ENCODE data around the gene TGFB1. TPM values are rescaled to one million over a fixed set of nuclear protein-coding genes. Genes with fewer than 3 reads are reported as not detected.

The TGFB1 gene
- total RNA-seq, 1 donor from 2014 or later: 195 TPM

GRCh38 chr19:41339936-41340335, 13.8 kb downstream of the TGFB1 start:
- Mint-ChIP-seq H3K9me3 (ENCODE audit: low read depth) (no peaks in the 10 kb centered on the region), H3K27me3 (ENCODE audit: low read depth) (no peaks in the 10 kb centered on the region), H3K27ac (ENCODE audit: unreplicated experiment) (no peak overlapping the region), H3K4me1 (ENCODE audit: low read depth) (peaks cover 4% of the 10 kb centered on the region), H3K4me3 (ENCODE audit: unreplicated experiment) (no peak overlapping the region), H3K36me3 (ENCODE audit: low read depth) (peaks cover 32% of the 10 kb centered on the region)
- no peak for DNase-seq (ENCODE audit: low spot score)
- no peak for TF ChIP-seq CTCF (IDR thresholded peaks at IDR 0.05)

- peaks cover 10% of the 10 kb centered on the region for H3K4me1 Mint-ChIP-seq (ENCODE audit: low read depth)
- H3K4me3 Mint-ChIP-seq (ENCODE audit: unreplicated experiment): no peak overlapping the region
- TF ChIP-seq CTCF (IDR thresholded peaks at IDR 0.05): no peak
- peaks cover 32% of the 10 kb centered on the region for H3K36me3 Mint-ChIP-seq (ENCODE audit: low read depth)
- DNase-seq (ENCODE audit: low spot score): no peak
- no peak overlapping the region for H3K27ac Mint-ChIP-seq (ENCODE audit: unreplicated experiment)
- H3K9me3 Mint-ChIP-seq (ENCODE audit: low read depth): no peaks in the 10 kb centered on the region
- no peaks in the 10 kb centered on the region for H3K27me3 Mint-ChIP-seq (ENCODE audit: low read depth)
These were observed 18.3 kb downstream of the TGFB1 start for GRCh38 chr19:41335467-41335866.

GRCh38 chr19:41334793-41335192, 18.9 kb downstream of the TGFB1 start:
- Mint-ChIP-seq H3K4me1 (ENCODE audit: low read depth) (peaks cover 9% of the 10 kb centered on the region), H3K27me3 (ENCODE audit: low read depth) (no peaks in the 10 kb centered on the region), H3K36me3 (ENCODE audit: low read depth) (peaks cover 31% of the 10 kb centered on the region), H3K4me3 (ENCODE audit: unreplicated experiment) (no peak overlapping the region), H3K27ac (ENCODE audit: unreplicated experiment) (peak overlapping the region; percentile 45), H3K9me3 (ENCODE audit: low read depth) (no peaks in the 10 kb centered on the region)
- no peak for TF ChIP-seq CTCF (IDR thresholded peaks at IDR 0.05)
- DNase-seq (ENCODE audit: low spot score): no peak

- peaks cover 23% of the 10 kb centered on the region for H3K4me1 Mint-ChIP-seq (ENCODE audit: low read depth)
- no peak overlapping the region for H3K27ac Mint-ChIP-seq (ENCODE audit: unreplicated experiment)
These were observed 21.3 kb downstream of the TGFB1 start for GRCh38 chr19:41332468-41332867.

GRCh38 chr19:41332000-41332399, 21.7 kb downstream of the TGFB1 start:
- H3K27ac Mint-ChIP-seq (ENCODE audit: unreplicated experiment): no peak overlapping the region
- no peaks in the 10 kb centered on the region for H3K9me3 Mint-ChIP-seq (ENCODE audit: low read depth)
- no peak for TF ChIP-seq CTCF (IDR thresholded peaks at IDR 0.05)
- no peak overlapping the region for H3K4me3 Mint-ChIP-seq (ENCODE audit: unreplicated experiment)
- peaks cover 33% of the 10 kb centered on the region for H3K36me3 Mint-ChIP-seq (ENCODE audit: low read depth)
- peaks cover 26% of the 10 kb centered on the region for H3K4me1 Mint-ChIP-seq (ENCODE audit: low read depth)
- DNase-seq (ENCODE audit: low spot score): no peak
- H3K27me3 Mint-ChIP-seq (ENCODE audit: low read depth): no peaks in the 10 kb centered on the region

More at GRCh38 chr19:41332468-41332867, 21.3 kb downstream of the TGFB1 start:
- Mint-ChIP-seq H3K9me3 (ENCODE audit: low read depth) (no peaks in the 10 kb centered on the region), H3K36me3 (ENCODE audit: low read depth) (peaks cover 34% of the 10 kb centered on the region), H3K27me3 (ENCODE audit: low read depth) (no peaks in the 10 kb centered on the region), H3K4me3 (ENCODE audit: unreplicated experiment) (no peak overlapping the region)
- DNase-seq (ENCODE audit: low spot score): no peak
- no peak for TF ChIP-seq CTCF (IDR thresholded peaks at IDR 0.05)
